ENCODE data around the gene GPR21.

The GPR21 gene

DNA sequence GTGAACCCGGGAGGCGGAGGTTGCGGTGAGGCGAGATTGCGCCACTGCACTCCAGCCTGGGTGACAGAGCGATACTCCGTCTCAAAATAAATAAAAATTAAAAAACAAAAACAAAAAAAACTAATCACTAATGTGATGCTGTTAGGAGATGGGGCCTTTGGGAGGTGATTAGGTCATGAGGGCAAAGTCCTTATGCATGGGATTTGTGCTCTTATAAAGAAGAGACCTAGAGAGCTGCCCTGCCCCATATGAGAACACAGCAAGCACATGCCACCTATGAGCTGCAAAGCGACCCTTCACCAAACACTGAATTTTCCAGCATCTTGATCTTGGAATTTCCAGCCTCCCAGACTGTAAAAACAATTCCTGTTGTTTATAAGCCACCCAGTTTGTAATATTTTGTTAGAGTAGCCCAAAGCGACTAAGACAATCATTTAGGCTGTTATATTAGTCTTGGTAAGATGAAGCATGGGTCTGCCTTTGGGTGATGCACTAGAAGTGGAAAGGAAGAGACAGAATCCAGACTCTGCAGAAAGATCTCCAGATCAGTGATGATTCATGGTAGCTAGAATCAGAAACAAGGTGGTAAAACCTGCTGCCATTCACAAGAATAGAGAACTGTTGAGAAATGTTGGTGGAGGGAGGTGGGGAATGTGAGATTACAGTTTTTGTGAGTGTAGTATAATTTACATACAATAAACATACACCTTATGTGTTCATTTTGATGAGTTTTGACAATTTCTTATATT, 26.2 kb downstream of the GPR21 start:
- DNase-seq, result no peak
- Histone ChIP-seq H2AFZ (ENCODE audit: low read length) (no peak overlapping the region), H3F3A (ENCODE audit: insufficient read depth, low read length) (no peaks in the 10 kb centered on the region), H3K36me3 (replicated peaks; ENCODE audit: insufficient read depth, low read length) (no peaks in the 10 kb centered on the region), H3K9ac (ENCODE audit: low read length) (no peak overlapping the region), H3K4me1 (ENCODE audit: low read length) (no peaks in the 10 kb centered on the region), H3K4me3 (ENCODE audit: low read length) (no peak overlapping the region), H4K20me1 (ENCODE audit: insufficient read depth, low read length) (no peaks in the 10 kb centered on the region), H3K27me3 (replicated peaks; ENCODE audit: insufficient read depth, low read length) (no peaks in the 10 kb centered on the region), H3K27ac (ENCODE audit: low read length) (no peak overlapping the region), H3K9me3 (replicated peaks; ENCODE audit: insufficient read depth, low read length) (no peaks in the 10 kb centered on the region), H3K79me2 (ENCODE audit: low read length) (no peaks in the 10 kb centered on the region), H3K9me2 (replicated peaks; ENCODE audit: insufficient read depth, low read length) (no peaks in the 10 kb centered on the region), H3K4me2 (ENCODE audit: low read depth, low read length) (no peak overlapping the region)
- TF ChIP-seq CTCF (IDR thresholded peaks at IDR 0.05; ENCODE audit: low read length) (no peak), EZH2 (optimal IDR thresholded peaks at IDR 0.05; ENCODE audit: low read depth, low read length) (no peak), EZH2phosphoT487 (IDR thresholded peaks at IDR 0.05; ENCODE audit: low read length) (no peak)

DNA sequence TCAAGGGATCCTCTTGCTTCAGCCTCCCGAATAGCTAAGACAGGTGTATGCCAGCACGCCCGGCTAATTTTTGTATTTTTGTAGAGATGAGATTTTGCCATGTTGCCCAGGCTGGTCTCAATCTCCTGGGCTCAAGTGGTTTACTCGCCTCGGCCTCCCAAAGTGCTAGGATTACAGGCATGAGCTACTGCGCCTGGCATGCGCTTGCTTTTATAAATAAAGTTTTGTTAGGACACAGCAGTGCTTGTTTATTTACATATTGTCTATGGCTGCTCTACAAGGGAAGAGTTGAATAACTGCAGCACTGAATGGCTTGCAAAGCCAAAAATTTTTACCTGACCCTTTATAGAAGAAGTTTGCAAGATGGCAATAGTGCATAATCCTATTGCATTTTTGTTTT, 27.7 kb downstream of the GPR21 start:
- Histone ChIP-seq H3K27ac (ENCODE audit: low read length) (no peak overlapping the region), H3K4me1 (ENCODE audit: low read length) (no peaks in the 10 kb centered on the region), H3K9me3 (replicated peaks; ENCODE audit: insufficient read depth, low read length) (no peaks in the 10 kb centered on the region), H4K20me1 (ENCODE audit: insufficient read depth, low read length) (no peaks in the 10 kb centered on the region), H3K27me3 (replicated peaks; ENCODE audit: insufficient read depth, low read length) (no peaks in the 10 kb centered on the region), H2AFZ (ENCODE audit: low read length) (no peak overlapping the region), H3K79me2 (ENCODE audit: low read length) (no peaks in the 10 kb centered on the region), H3F3A (ENCODE audit: insufficient read depth, low read length) (no peaks in the 10 kb centered on the region), H3K9ac (ENCODE audit: low read length) (no peak overlapping the region), H3K4me3 (ENCODE audit: low read length) (no peak overlapping the region), H3K4me2 (ENCODE audit: low read depth, low read length) (no peak overlapping the region), H3K9me2 (replicated peaks; ENCODE audit: insufficient read depth, low read length) (no peaks in the 10 kb centered on the region), H3K36me3 (replicated peaks; ENCODE audit: insufficient read depth, low read length) (no peaks in the 10 kb centered on the region)
- no peak for TF ChIP-seq EZH2phosphoT487 (IDR thresholded peaks at IDR 0.05; ENCODE audit: low read length)
- TF ChIP-seq CTCF (IDR thresholded peaks at IDR 0.05; ENCODE audit: low read length), result no peak
- no peak for TF ChIP-seq EZH2 (optimal IDR thresholded peaks at IDR 0.05; ENCODE audit: low read depth, low read length)
- DNase-seq, result no peak

GRCh38 chr9:123062351-123063176, 29.1 kb downstream of the GPR21 start:
- no peak overlapping the region for H2AFZ ChIP-seq (ENCODE audit: low read length)
- TF ChIP-seq EZH2phosphoT487 (IDR thresholded peaks at IDR 0.05; ENCODE audit: low read length), result no peak
- TF ChIP-seq CTCF (IDR thresholded peaks at IDR 0.05; ENCODE audit: low read length), result no peak
- no peak for TF ChIP-seq EZH2 (optimal IDR thresholded peaks at IDR 0.05; ENCODE audit: low read depth, low read length)
- no peaks in the 10 kb centered on the region for H4K20me1 ChIP-seq (ENCODE audit: insufficient read depth, low read length)
- no peaks in the 10 kb centered on the region for H3F3A ChIP-seq (ENCODE audit: insufficient read depth, low read length)
- no peak overlapping the region for H3K4me3 ChIP-seq (ENCODE audit: low read length)
- H3K27ac ChIP-seq (ENCODE audit: low read length), result no peak overlapping the region
- no peaks in the 10 kb centered on the region for H3K4me1 ChIP-seq (ENCODE audit: low read length)
- DNase-seq, result no peak
- H3K4me2 ChIP-seq (ENCODE audit: low read depth, low read length), result no peak overlapping the region
- H3K9me3 ChIP-seq (replicated peaks; ENCODE audit: insufficient read depth, low read length), result no peaks in the 10 kb centered on the region
- no peaks in the 10 kb centered on the region for H3K27me3 ChIP-seq (replicated peaks; ENCODE audit: insufficient read depth, low read length)
- H3K36me3 ChIP-seq (replicated peaks; ENCODE audit: insufficient read depth, low read length), result no peaks in the 10 kb centered on the region
- no peaks in the 10 kb centered on the region for H3K9me2 ChIP-seq (replicated peaks; ENCODE audit: insufficient read depth, low read length)
- H3K79me2 ChIP-seq (ENCODE audit: low read length), result no peaks in the 10 kb centered on the region
- no peak overlapping the region for H3K9ac ChIP-seq (ENCODE audit: low read length)

Data from MM.1S (cell line).